ENCODE data around the gene SLC7A1.

The SLC7A1 gene

GRCh38 chr13:29489650-29490560 is 105.6 kb downstream of the SLC7A1 start:
- no peak for DNase-seq (ENCODE audit: low read depth in 2 of 2)

DNA sequence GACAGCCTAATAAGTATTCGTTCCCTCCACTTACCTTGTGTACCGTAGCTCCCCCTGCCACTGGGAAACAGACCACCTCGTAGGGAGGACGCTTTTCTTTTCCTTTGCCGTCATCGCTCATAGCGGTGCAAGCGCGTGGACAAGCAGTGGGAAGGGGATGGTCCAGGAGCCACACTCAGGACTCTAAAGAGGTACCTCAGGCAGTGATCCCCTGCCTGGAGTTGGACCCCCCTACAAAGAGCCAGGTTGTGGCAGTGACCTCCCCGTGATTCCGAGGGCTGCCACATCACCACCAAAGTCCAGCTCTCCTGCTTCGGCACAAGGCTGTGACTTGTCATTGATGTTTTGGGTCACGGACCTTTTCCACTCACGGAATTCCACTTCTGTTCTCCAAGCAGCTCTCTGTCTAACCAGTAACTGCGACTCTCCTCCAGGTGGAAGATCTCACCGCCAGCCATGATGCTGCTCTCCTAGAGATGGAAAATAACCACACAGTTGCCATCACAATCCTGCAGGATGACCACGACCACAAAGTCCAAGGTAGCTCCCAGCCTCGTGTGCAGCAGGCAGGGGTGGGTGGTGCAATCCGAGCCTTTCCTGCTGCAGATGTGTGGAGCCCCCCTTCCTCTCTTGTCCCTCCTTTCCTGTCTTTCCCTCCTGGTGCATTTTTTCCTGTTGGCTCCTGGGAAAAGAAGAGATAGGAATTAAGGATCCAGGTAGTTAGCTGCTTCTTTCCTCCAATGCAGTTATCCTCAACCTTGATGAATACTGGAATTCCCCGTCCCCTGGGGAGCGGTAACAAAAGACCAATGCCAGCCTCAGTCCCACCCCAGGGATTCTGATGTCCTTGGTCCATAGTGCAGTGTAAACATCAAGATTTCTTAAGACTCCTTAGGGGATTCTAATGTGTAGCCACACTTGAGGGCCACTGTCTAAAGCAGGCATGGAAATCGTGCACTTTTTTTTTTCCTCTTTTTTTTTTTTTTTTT is 107.7 kb downstream of the SLC7A1 start:
- DNase-seq (ENCODE audit: low read depth in 2 of 2): no peak

DNA sequence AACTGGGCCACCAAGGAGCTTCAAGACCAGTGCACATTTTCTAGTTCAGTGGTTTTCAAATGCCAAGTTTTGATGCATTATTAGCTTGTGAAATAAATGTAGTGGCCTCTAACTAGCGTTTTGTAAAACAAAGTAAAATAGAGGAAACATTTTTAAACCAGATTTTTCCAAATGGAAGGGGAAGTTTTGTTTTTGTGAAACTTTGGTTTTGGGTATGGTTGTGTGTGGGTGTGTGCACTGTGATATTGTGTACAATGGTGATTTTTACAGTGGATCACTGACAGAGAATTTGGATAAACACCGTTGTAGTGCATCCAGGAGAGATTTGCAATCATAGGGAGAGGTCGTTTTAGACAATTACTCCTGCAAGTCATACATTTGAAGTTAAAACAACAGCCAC is 108.9 kb downstream of the SLC7A1 start:
- DNase-seq (ENCODE audit: low read depth in 2 of 2): no peak

DNA sequence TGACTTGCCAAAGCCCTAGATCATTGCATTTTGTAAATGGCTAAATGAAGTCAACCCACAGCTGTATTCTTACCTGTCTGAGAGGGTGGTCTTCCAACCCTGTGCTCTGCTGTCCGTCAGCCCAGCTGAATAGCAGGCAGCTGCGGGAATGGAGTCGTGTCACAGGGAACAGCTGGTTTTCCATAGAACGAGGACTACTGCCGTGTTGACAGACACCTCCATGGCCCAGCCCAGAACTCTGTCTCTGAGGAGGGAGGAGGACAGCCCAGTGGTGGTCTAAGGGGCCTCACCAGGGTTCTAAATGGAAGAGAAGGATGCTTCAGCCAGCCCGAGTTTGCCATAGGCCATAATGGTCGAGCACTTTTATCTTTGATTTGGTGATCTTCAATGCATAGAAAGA is 110.7 kb downstream of the SLC7A1 start:
- DNase-seq (ENCODE audit: low read depth in 2 of 2): no peak

- no peak for DNase-seq (ENCODE audit: low read depth in 2 of 2)
These were observed 111.3 kb downstream of the SLC7A1 start for GRCh38 chr13:29484236-29484635.

- DNase-seq (ENCODE audit: low read depth in 2 of 2): no peak
These were observed 111.9 kb downstream of the SLC7A1 start for GRCh38 chr13:29483623-29484022.

- no peak for DNase-seq (ENCODE audit: low read depth in 2 of 2)
These were observed 112.3 kb downstream of the SLC7A1 start for GRCh38 chr13:29483211-29483610.

DNA sequence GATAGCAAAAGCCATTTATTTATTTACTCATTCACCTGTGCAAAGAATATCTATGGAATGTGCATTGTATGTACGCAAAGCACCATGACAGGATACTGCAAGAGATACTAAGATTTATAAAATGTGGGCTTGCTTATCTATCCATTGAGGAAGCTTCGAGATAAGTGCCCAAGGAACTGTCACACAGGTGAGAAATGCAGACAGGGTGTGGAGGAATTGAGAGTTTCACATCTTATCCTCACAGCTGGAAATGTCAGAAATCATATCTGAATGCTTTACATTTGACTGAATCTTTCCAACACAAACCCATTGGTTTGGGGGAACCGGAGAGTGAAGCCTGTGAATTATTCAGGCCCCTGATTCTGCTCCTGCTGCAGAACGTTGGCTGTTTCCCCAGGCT is 113.0 kb downstream of the SLC7A1 start:
- DNase-seq (ENCODE audit: low read depth in 2 of 2): no peak

- no peak for DNase-seq (ENCODE audit: low read depth in 2 of 2)
These were observed 113.9 kb downstream of the SLC7A1 start for GRCh38 chr13:29481603-29482002.

DNA sequence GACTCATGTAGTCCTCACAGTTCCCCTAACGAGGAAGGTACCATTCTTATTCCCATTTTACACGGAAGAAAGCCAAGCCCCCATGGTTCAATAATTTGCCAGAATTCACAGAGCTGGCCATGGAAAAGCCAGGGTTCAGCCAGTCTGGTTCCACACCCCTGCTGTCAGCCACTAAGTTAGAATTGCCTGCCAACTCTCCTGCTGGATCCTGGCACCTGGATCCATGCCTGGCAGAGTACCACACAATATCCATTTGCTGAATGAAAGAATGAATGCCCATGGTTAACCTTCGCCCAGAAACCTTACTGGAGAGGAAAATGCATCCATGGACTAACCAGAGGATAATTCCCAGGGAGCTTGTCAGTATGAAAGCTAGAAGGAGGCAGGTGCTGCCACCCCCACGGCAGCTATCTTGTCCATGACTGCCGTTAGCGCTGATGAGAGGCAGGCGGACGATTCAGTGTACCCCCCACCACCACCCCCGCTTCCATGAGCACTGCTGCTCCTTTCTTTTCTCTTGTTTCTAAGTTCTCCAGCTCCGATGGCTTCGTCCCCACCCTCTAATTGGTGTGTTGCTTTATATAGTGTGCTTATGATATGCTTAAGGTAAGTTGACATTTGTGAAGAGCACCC is 114.5 kb downstream of the SLC7A1 start:
- DNase-seq (ENCODE audit: low read depth in 2 of 2): no peak

DNA sequence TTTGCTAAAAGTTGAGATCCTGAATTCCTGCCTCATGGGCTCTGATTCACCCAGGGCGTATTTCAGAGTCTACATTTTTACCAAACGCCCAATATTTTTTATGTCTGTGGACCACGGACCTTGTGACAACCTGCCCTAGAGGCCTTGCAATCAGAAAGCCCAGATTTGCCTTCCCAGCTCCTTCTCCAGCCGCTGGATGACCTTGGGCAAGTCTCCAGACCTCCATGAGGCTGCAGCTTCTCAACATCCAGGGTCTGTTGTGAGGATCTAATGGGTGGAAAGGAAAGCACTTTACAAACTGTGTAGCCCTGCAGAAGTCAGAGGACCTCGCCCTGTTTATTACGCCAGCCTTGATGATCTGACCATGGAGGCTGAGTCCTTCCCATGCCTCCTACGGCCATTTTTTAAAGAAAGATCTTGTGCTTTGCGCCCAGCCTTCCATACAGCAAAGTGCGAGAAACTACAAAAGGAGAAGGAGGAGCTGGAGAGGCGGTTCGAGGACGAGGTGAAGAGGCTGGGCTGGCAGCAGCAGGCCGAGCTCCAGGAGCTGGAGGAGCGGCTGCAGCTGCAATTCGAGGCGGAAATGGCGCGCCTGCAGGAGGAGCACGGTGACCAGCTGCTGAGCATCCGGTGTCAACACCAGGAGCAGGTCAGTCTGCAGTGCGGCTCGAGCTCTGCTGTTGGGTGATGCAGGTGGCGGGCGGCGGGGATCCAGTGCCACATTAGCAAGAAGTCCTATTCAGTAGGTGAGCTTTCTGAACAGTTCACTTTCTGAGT is 115.6 kb downstream of the SLC7A1 start:
- no peak for DNase-seq (ENCODE audit: low read depth in 2 of 2)

GRCh38 chr13:29476046-29476445 is 119.4 kb downstream of the SLC7A1 start:
- no peak for DNase-seq (ENCODE audit: low read depth in 2 of 2)

DNA sequence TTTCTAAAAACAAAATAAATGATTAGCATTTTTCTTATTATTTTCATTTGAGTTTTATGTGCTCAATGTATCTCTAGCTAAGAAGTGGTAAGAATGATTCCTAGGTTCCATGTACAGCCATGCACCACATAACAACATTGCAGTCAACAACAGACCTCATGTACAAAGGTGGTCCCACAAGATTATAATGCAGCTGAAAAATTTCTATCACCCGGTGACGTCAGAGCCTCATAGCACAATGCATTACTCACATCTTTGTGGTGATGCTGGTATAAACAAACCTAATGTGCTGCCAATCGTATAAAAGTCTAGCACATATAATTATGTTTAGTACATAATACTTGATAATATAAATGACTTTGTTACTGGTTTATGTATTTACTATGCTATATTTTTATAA is 120.5 kb downstream of the SLC7A1 start:
- no peak for DNase-seq (ENCODE audit: low read depth in 2 of 2)

- no peak for DNase-seq (ENCODE audit: low read depth in 2 of 2)
These were observed 122.3 kb downstream of the SLC7A1 start for GRCh38 chr13:29473166-29473565.

DNA sequence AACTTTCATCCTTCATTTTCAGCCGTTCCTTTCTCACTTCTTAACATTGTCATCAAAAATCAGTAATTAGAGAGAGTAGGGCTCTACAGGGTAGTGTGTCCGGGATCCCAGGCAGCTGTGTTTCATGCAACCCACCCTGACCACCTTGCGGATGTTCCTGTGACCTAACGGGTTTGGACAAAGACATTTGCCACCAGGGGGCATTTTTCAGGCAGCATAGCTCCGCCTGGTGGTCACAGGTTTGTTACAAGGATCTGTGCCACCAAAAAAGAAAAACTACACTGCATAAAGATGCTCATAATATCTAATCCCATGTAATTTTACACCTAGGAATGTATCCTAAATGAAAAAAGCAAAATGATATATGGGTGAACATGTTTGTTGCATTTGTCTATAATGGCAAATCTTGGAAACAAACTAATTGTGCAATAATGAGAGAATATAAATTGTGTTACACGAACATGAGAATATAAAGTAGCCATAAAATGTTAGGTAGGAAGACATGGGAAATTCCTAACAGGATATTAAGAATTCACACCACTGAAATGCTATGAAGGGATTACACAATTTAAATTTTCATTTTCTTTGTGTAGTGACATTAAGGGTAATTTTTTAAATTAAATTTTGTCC is 123.0 kb downstream of the SLC7A1 start:
- peak; percentile 15 to 23 for DNase-seq (ENCODE audit: low read depth in 2 of 2)

- no peak for DNase-seq (ENCODE audit: low read depth in 2 of 2)
These were observed 123.9 kb downstream of the SLC7A1 start for GRCh38 chr13:29471551-29471950.

DNA sequence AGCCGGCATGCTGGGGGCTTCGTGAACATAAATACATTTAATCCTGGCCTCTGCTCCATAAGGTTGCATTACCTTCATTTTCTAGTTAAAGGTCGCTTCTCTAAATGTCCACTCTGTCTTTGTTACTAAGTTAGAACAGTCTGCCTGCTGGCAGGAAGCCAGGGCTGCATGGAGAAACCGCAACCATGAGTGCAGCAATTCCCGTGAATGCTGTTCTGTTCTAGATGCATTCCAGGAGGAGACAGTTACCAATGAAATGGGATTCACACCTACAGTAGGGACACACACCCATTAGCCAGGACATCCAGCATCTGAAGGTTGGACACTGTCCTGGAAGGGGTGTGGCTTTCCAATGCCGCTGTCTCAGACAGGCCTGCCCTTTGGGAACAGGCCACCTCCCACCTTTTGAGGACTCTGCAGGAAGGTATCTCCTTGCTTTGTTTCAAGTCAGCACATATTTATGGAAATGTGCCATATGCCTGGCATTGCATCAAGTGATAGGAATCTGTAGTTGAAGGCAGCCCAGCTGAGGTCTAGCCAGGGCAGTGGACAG is 129.7 kb downstream of the SLC7A1 start:
- DNase-seq (ENCODE audit: low read depth in 2 of 2): no peak

DNA sequence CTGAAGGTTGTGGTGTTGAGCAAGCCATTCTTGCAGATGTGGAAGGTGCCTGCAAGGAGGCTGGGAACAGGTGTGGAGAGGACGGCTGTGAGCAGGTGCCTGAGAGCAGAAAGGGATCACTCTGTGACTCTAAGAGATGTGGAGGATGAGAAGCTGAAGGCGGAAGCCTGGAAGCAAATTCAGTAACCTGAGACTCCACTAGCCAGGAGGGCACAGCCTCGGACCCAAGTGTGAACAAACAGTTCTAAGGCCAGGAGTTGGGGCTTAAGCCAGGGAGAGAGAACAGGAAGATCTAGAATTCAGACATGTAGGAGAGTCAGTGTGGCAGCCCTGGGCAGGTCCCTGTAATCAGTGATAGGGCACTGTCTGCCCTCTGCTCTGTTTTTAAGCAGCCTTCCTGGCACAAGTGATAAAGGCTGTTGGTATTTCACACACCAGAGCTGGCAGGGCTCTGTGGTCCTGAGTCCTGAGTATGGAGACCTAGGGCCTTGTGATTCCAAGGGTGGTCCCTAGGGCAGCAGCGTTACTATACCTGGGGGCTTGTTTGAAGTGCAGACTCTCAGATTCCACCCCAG is 131.3 kb downstream of the SLC7A1 start:
- no peak for DNase-seq (ENCODE audit: low read depth in 2 of 2)

- no peak for DNase-seq (ENCODE audit: low read depth in 2 of 2)
These were observed 135.6 kb downstream of the SLC7A1 start for GRCh38 chr13:29459813-29460355.

Data from activated CD4-positive, alpha-beta T cell treated with anti-CD3 and anti-CD28 coated beads for 24 hours (primary cell).